Activated CD4-positive, alpha-beta T cell treated with anti-CD3 and anti-CD28 coated beads for 36 hours (primary cell): ENCODE data around the gene DNAJC15. TPM values are rescaled to one million over a fixed set of nuclear protein-coding genes. Genes with fewer than 3 reads are reported as not detected.
"Not testable (repeated sequence)": the region's sequence is repeated elsewhere in the genome, so short reads cannot be mapped to it uniquely, and the experiment has no call there.

Experiments
- ATAC-seq: fragments of 200-7000 bp; cut with Tn5 transposase; one replicate; pipeline ENCODE4 v1.10.0; 2021; ENCODE audit warnings: mild to moderate bottlenecking, moderate library complexity
- CTCF ChIA-PET: fragments of 350-600 bp; sonication (Branson Sonifier 250); formaldehyde crosslinking; loops from one replicate; lab custom pipeline; 2021; ENCODE audit warnings: antibody characterized with exemption; lab: Charles Lee
- POLR2A ChIA-PET: fragments of 350-600 bp; sonication (Branson Sonifier 250); formaldehyde crosslinking; loops from one replicate; lab custom pipeline; 2021; ENCODE audit warnings: antibody characterized with exemption, inconsistent platforms; lab: Charles Lee
- DNase-seq: peaks from one replicate; pipeline ENCODE4 v3.0.0-alpha.2; 2020
- H3K27ac Mint-ChIP-seq: one replicate; pipeline ENCODE4 v1.8.0; 2021; ENCODE audit warnings: mixed read lengths
- H3K27me3 Mint-ChIP-seq: one replicate; pipeline ENCODE4 v1.8.0; 2021; ENCODE audit warnings: mixed read lengths
- H3K36me3 Mint-ChIP-seq: one replicate; pipeline ENCODE4 v1.8.0; 2021; ENCODE audit warnings: low read depth, mixed read lengths
- H3K4me1 Mint-ChIP-seq: one replicate; pipeline ENCODE4 v1.8.0; 2021; ENCODE audit warnings: mixed read lengths
- H3K4me3 Mint-ChIP-seq: one replicate; pipeline ENCODE4 v1.8.0; 2021; ENCODE audit warnings: mild to moderate bottlenecking, moderate library complexity, mixed read lengths
- H3K9me3 Mint-ChIP-seq: one replicate; pipeline ENCODE4 v1.8.0; 2021; ENCODE audit warnings: low read depth, mixed read lengths
- intact Hi-C, 2 experiments: fragments of 100-400 bp; cut with DNase I in 1 of 2; cut with micrococcal nuclease in 1 of 2; formaldehyde crosslinking; loops; one replicate each; pipeline versions ENCODE4 v1.14.2 to v1.15.1; 2022 to 2024; cut with DNase I, micrococcal nuclease
- total RNA-seq, 2 experiments: library from RNA; stranded (reverse); gene quantifications; one replicate each; pipeline ENCODE4 v1.2.3, GENCODE V29; 2021

The DNAJC15 gene
- total RNA-seq, 2 experiments from 2014 or later, result 13.0 to 20.8 TPM

DNA sequence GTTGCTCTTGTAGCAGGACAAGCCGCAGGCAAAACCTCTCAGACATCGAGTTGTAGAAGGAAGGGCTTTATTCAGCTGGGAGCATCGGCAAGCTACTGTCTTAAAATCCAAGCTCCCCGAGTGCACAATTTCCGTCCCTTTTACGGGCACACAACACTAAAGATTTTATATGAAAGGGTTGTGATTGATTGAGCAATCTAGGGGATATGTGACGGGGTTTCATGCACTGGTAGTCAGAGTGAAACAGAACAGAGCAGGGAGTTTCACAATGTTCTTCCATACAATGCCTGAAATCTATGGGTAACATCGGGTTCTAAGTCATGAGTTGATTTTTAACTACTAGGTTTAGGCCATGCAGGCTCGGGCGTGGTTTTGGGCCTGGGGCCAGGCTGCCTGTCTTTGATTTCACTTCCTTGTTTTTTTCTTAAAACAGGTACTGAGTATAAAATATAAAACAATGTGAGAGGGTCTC, 22.0 kb downstream of the DNAJC15 start:
- peak; percentile 82 for DNase-seq
- Mint-ChIP-seq H3K4me1 (peaks cover 78% of the 10 kb centered on the region), H3K4me3 (peak overlapping the region; percentile 61), H3K36me3 (peaks cover 28% of the 10 kb centered on the region), H3K27ac (peak overlapping the region; percentile 95)
- intact Hi-C loops, result loop anchor here (1.0 to 10.0 kb wide), 7 partner anchors 17 to 1229 kb away; partner anchors contain the start of gene EPSTI1 (in 1 of the 2)
- ATAC-seq, H3K9me3 Mint-ChIP-seq, H3K27me3 Mint-ChIP-seq: not testable (repeated sequence)
- POLR2A ChIA-PET, result interaction anchor here (0.6 kb wide), 1 partner anchor 1640 kb away, joined by 5 read pairs; no protein-coding TSS in a partner anchor
- CTCF ChIA-PET, result interaction anchor here (0.6 kb wide), 1 partner anchor 63 kb away, joined by 4 read pairs; no protein-coding TSS in a partner anchor

DNA sequence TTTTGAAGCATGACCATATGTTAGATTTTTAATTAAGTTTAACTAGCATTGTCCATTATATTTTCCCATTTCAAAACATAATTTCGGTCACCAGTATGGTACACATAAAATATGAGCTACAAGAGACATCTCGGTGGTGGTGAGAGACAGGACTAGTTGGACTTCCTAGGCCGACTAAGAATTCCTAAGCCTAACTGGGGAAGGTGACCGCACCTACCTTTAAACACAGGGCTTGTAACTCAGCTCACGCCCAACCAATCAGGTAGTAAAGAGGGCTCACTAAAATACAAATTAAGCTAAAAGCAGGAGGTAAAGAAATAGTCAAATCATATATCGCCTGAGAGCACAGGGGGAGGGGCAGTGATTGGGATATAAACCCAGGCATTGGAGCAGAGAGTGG, 22.9 kb downstream of the DNAJC15 start:
- Mint-ChIP-seq H3K4me3 (no peak overlapping the region), H3K4me1 (peaks cover 72% of the 10 kb centered on the region), H3K27me3 (no peaks in the 10 kb centered on the region), H3K27ac (peak overlapping the region; percentile 55), H3K36me3 (peaks cover 22% of the 10 kb centered on the region), H3K9me3 (no peaks in the 10 kb centered on the region)
- POLR2A ChIA-PET, result no interaction called here
- ATAC-seq (no peak), DNase-seq (no peak)
- CTCF ChIA-PET, result no interaction called here
- intact Hi-C loops, result loop anchor here in 1 of 2 experiments (5.0 to 10.0 kb wide), 4 partner anchors 551 to 1229 kb away; no protein-coding TSS in a partner anchor

GRCh38 chr13:43054803-43055802, 31.7 kb downstream of the DNAJC15 start:
- Mint-ChIP-seq H3K27ac (no peak overlapping the region), H3K36me3 (peaks cover 24% of the 10 kb centered on the region), H3K4me3 (no peak overlapping the region), H3K9me3 (peaks cover 6% of the 10 kb centered on the region), H3K27me3 (no peaks in the 10 kb centered on the region), H3K4me1 (peaks cover 36% of the 10 kb centered on the region)
- peak; percentile 36 for DNase-seq
- intact Hi-C loops, result loop anchor here (2.0 to 10.0 kb wide), 4 partner anchors 37 to 660 kb away; partner anchors contain the start of gene EPSTI1 (in 1 of the 2)
- ChIA-PET POLR2A (interaction anchor here (0.6 kb wide), 1 partner anchor 38 kb away, joined by 3 read pairs; no protein-coding TSS in a partner anchor), CTCF (interaction anchor here (1.2 kb wide), 1 partner anchor 20 kb away, joined by 3 read pairs; no protein-coding TSS in a partner anchor)
- peak; percentile 47 for ATAC-seq

GRCh38 chr13:43057653-43058317, 34.4 kb downstream of the DNAJC15 start:
- POLR2A ChIA-PET, result no interaction called here
- intact Hi-C loops, result loop anchor here (5.0 to 10.0 kb wide), 2 partner anchors 35 to 663 kb away; no protein-coding TSS in a partner anchor
- H3K9me3 Mint-ChIP-seq, result peaks cover 6% of the 10 kb centered on the region
- H3K27me3 Mint-ChIP-seq, result no peaks in the 10 kb centered on the region
- DNase-seq, result peak; percentile 29
- peaks cover 30% of the 10 kb centered on the region for H3K36me3 Mint-ChIP-seq
- H3K27ac Mint-ChIP-seq, result peak overlapping the region; percentile 82
- H3K4me1 Mint-ChIP-seq, result peaks cover 56% of the 10 kb centered on the region
- ATAC-seq, result peak; percentile 30
- CTCF ChIA-PET, result interaction anchor here (1.0 kb wide), 1 partner anchor 9 kb away, joined by 4 read pairs; no protein-coding TSS in a partner anchor
- H3K4me3 Mint-ChIP-seq, result no peak overlapping the region

DNA sequence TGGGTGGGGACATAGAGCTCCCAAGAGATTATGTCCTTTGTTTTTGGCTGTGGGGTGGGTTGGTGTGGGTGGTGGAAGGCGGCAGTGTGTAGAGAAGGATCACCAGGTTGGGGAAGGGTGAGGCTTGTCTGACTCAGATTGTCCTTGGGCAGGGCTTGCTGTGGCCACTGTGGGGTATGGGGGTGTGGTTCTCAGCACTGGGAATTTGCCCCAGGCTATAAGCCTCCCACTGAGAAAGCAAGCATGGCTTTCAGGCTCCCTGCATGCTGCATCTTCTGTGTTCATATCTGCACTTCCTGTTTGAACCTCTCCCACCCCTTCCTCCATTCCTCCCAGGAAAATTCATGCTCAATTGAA, 34.9 kb downstream of the DNAJC15 start:
- intact Hi-C loops, result loop anchor here (5.0 to 10.0 kb wide), 2 partner anchors 34 to 663 kb away; no protein-coding TSS in a partner anchor
- ChIA-PET CTCF (interaction anchor here (1.0 kb wide), 1 partner anchor 10 kb away, joined by 4 read pairs; no protein-coding TSS in a partner anchor), POLR2A (no interaction called here)
- Mint-ChIP-seq H3K27me3 (no peaks in the 10 kb centered on the region), H3K4me3 (no peak overlapping the region), H3K9me3 (peaks cover 1% of the 10 kb centered on the region), H3K36me3 (peaks cover 25% of the 10 kb centered on the region), H3K27ac (peak overlapping the region; percentile 82), H3K4me1 (peaks cover 55% of the 10 kb centered on the region)
- peak; percentile 57 for DNase-seq
- ATAC-seq, result peak; percentile 42

GRCh38 chr13:43058831-43059230, 35.4 kb downstream of the DNAJC15 start:
- H3K4me1 Mint-ChIP-seq, result peaks cover 58% of the 10 kb centered on the region

GRCh38 chr13:43059779-43060178, 36.4 kb downstream of the DNAJC15 start:
- H3K4me3 Mint-ChIP-seq, ATAC-seq, H3K27me3 Mint-ChIP-seq, DNase-seq, H3K9me3 Mint-ChIP-seq, POLR2A ChIA-PET, H3K27ac Mint-ChIP-seq: not testable (repeated sequence)
- peaks cover 61% of the 10 kb centered on the region for H3K4me1 Mint-ChIP-seq
- intact Hi-C loops, result loop anchor here (5.0 to 10.0 kb wide), 2 partner anchors 33 to 665 kb away; no protein-coding TSS in a partner anchor
- CTCF ChIA-PET, result interaction anchor here (1.1 kb wide), 1 partner anchor 11 kb away, joined by 3 read pairs; no protein-coding TSS in a partner anchor
- peaks cover 27% of the 10 kb centered on the region for H3K36me3 Mint-ChIP-seq

More at GRCh38 chr13:43058831-43059230, 35.4 kb downstream of the DNAJC15 start:
- DNase-seq, result no peak
- ChIA-PET CTCF (interaction anchor here (1.1 kb wide), 1 partner anchor 10 kb away, joined by 3 read pairs; no protein-coding TSS in a partner anchor), POLR2A (interaction anchor here (0.7 kb wide), 1 partner anchor 653 kb away, joined by 4 read pairs; no protein-coding TSS in a partner anchor)
- Mint-ChIP-seq H3K9me3 (no peaks in the 10 kb centered on the region), H3K4me3 (no peak overlapping the region), H3K27ac (peak overlapping the region; percentile 82), H3K27me3 (no peaks in the 10 kb centered on the region), H3K36me3 (peaks cover 27% of the 10 kb centered on the region)
- intact Hi-C loops, result loop anchor here (5.0 to 10.0 kb wide), 2 partner anchors 33 to 664 kb away; no protein-coding TSS in a partner anchor
- no peak for ATAC-seq

DNA sequence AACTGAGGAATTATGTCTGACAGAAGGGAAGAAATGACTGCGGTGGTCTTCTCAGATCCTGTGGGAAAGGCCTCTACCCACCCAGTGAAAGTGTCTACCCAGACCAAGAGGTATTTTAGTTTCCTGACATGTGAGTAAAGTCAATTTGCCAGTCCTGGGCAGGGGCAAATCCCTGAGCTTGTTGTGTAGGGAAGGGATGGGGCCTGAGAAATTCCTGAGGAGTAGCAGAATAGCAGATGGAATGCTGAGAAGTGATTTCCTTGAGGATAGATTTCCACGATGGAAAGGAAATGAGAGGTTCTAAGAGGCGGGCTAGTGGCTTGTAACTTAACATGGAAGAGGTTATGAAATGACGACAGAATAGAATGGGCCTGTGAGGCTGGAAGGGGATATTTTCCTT, 37.4 kb downstream of the DNAJC15 start:
- H3K27ac Mint-ChIP-seq, result peak overlapping the region; percentile 70
- DNase-seq, intact Hi-C loops, POLR2A ChIA-PET, H3K9me3 Mint-ChIP-seq, H3K4me3 Mint-ChIP-seq, H3K27me3 Mint-ChIP-seq, ATAC-seq: not testable (repeated sequence)
- CTCF ChIA-PET, result interaction anchor here (0.6 to 1.0 kb wide), 2 partner anchors 19 to 373 kb away, joined by 3 read pairs; no protein-coding TSS in a partner anchor
- peaks cover 27% of the 10 kb centered on the region for H3K36me3 Mint-ChIP-seq
- H3K4me1 Mint-ChIP-seq, result peaks cover 61% of the 10 kb centered on the region

- H3K27me3 Mint-ChIP-seq, result no peaks in the 10 kb centered on the region
- peak; percentile 36 for DNase-seq
- ChIA-PET POLR2A (interaction anchor here (0.6 kb wide), 1 partner anchor 530 kb away, joined by 3 read pairs; no protein-coding TSS in a partner anchor), CTCF (interaction anchor here (0.6 to 1.0 kb wide), 2 partner anchors 20 to 372 kb away, joined by 3 read pairs; no protein-coding TSS in a partner anchor)
- H3K4me3 Mint-ChIP-seq, result no peak overlapping the region
- peak overlapping the region; percentile 70 for H3K27ac Mint-ChIP-seq
- intact Hi-C loops, result loop anchor here in 1 of 2 experiments (1.0 kb wide), 2 partner anchors 16 to 69 kb away; partner anchors contain the start of gene EPSTI1
- ATAC-seq, result peak; percentile 84
- H3K4me1 Mint-ChIP-seq, result peaks cover 57% of the 10 kb centered on the region
- no peaks in the 10 kb centered on the region for H3K9me3 Mint-ChIP-seq
- H3K36me3 Mint-ChIP-seq, result peaks cover 28% of the 10 kb centered on the region
These were observed 38.3 kb downstream of the DNAJC15 start for GRCh38 chr13:43061496-43062280.
